Measurements from ENCODE around the gene CMTM2. TPM values are rescaled to one million over a fixed set of nuclear protein-coding genes. Genes with fewer than 3 reads are reported as not detected.

CMTM2 gene
- total RNA-seq, 1 donor, result not detected

- no peaks in the 10 kb centered on the region for H3K4me1 ChIP-seq (ENCODE audit: insufficient read depth, low read length)
- peaks cover 36% of the 10 kb centered on the region for H3K36me3 ChIP-seq (ENCODE audit: insufficient read depth, low read length)
- H3K9me3 ChIP-seq (ENCODE audit: low read depth, low read length), result no peaks in the 10 kb centered on the region
- H3K4me3 ChIP-seq (ENCODE audit: insufficient read depth, low read length), result no peak overlapping the region
- H3K79me2 ChIP-seq (ENCODE audit: insufficient read depth, low read length), result no peaks in the 10 kb centered on the region
- DNase-seq (ENCODE audit: insufficient read length, low spot score, missing footprints), result no peak
- no peak overlapping the region for H3K4me2 ChIP-seq (ENCODE audit: insufficient read depth, low read length)
- no peak overlapping the region for H3K27ac ChIP-seq (ENCODE audit: low read depth, low read length)
- peaks cover 5% of the 10 kb centered on the region for H4K20me1 ChIP-seq (ENCODE audit: insufficient read depth, low read length)
- no peak for TF ChIP-seq CTCF (IDR thresholded peaks at IDR 0.05; ENCODE audit: extremely low read depth, low read depth, low read length)
- no peak overlapping the region for H2AFZ ChIP-seq (ENCODE audit: low read length)
- no peaks in the 10 kb centered on the region for H3K27me3 ChIP-seq (ENCODE audit: insufficient read depth, low read length)
Measured at GRCh38 chr16:66537236-66537635, 42.0 kb upstream of the CMTM2 start.

GRCh38 chr16:66538910-66539309 is 40.4 kb upstream of the CMTM2 start:
- Histone ChIP-seq H3K4me3 (ENCODE audit: insufficient read depth, low read length) (no peak overlapping the region), H2AFZ (ENCODE audit: low read length) (no peak overlapping the region), H3K4me1 (ENCODE audit: insufficient read depth, low read length) (no peaks in the 10 kb centered on the region), H3K9me3 (ENCODE audit: low read depth, low read length) (no peaks in the 10 kb centered on the region), H3K4me2 (ENCODE audit: insufficient read depth, low read length) (no peak overlapping the region), H3K79me2 (ENCODE audit: insufficient read depth, low read length) (no peaks in the 10 kb centered on the region), H3K27ac (ENCODE audit: low read depth, low read length) (no peak overlapping the region), H3K27me3 (ENCODE audit: insufficient read depth, low read length) (no peaks in the 10 kb centered on the region), H4K20me1 (ENCODE audit: insufficient read depth, low read length) (peaks cover 5% of the 10 kb centered on the region), H3K36me3 (ENCODE audit: insufficient read depth, low read length) (peaks cover 36% of the 10 kb centered on the region)
- no peak for TF ChIP-seq CTCF (IDR thresholded peaks at IDR 0.05; ENCODE audit: extremely low read depth, low read depth, low read length)
- no peak for DNase-seq (ENCODE audit: insufficient read length, low spot score, missing footprints)

- no peak overlapping the region for H3K4me2 ChIP-seq (ENCODE audit: insufficient read depth, low read length)
- H3K4me3 ChIP-seq (ENCODE audit: insufficient read depth, low read length), result no peak overlapping the region
- peak; percentile 66 for DNase-seq (ENCODE audit: insufficient read length, low spot score, missing footprints)
- TF ChIP-seq CTCF (IDR thresholded peaks at IDR 0.05; ENCODE audit: extremely low read depth, low read depth, low read length), result no peak
- peaks cover 31% of the 10 kb centered on the region for H3K36me3 ChIP-seq (ENCODE audit: insufficient read depth, low read length)
- peaks cover 5% of the 10 kb centered on the region for H4K20me1 ChIP-seq (ENCODE audit: insufficient read depth, low read length)
- no peaks in the 10 kb centered on the region for H3K9me3 ChIP-seq (ENCODE audit: low read depth, low read length)
- no peak overlapping the region for H2AFZ ChIP-seq (ENCODE audit: low read length)
- no peak overlapping the region for H3K27ac ChIP-seq (ENCODE audit: low read depth, low read length)
- H3K27me3 ChIP-seq (ENCODE audit: insufficient read depth, low read length), result no peaks in the 10 kb centered on the region
- no peaks in the 10 kb centered on the region for H3K79me2 ChIP-seq (ENCODE audit: insufficient read depth, low read length)
- H3K4me1 ChIP-seq (ENCODE audit: insufficient read depth, low read length), result no peaks in the 10 kb centered on the region
Measured at GRCh38 chr16:66539623-66540469, 39.4 kb upstream of the CMTM2 start.

Data from osteoblast (primary cell).